SU-DHL-6 (cell line): Measurements from ENCODE around the gene TSSK3.

Experiments used
- H2AFZ ChIP-seq: fragments of 200-600 bp; sonication (generic); 2 replicates; pipeline ENCODE4 v1.6.1; 2014; ENCODE audit warnings: low read depth, mild to moderate bottlenecking, moderate library complexity, mixed read lengths, antibody characterized with exemption, low read length; ENCODE audit not compliant: severe bottlenecking
- H3F3A ChIP-seq: fragments of 200-600 bp; shearing (Covaris generic); 2 replicates; pipeline ENCODE4 v1.6.0; 2016; ENCODE audit warnings: antibody characterized with exemption, mild to moderate bottlenecking; ENCODE audit not compliant: insufficient read depth
- H3K27ac ChIP-seq: fragments of 200-600 bp; sonication (generic); 2 replicates; pipeline ENCODE4 v1.5.1; 2016; ENCODE audit warnings: low read depth, mild to moderate bottlenecking, low read length, moderate library complexity, mixed read lengths
- H3K27me3 ChIP-seq: fragments of 200-600 bp; sonication (generic), shearing (Covaris generic); 2 replicates; pipeline ENCODE4 v1.6.0; 2014; ENCODE audit warnings: mild to moderate bottlenecking, low read length
- H3K36me3 ChIP-seq: fragments of 200-600 bp; sonication (generic); 2 replicates; pipeline ENCODE4 v1.6.1; 2014; ENCODE audit warnings: mild to moderate bottlenecking, low read length, mixed read lengths
- H3K4me2 ChIP-seq: fragments of 300-600, 200-600 bp; shearing (Covaris generic), sonication (generic); 2 replicates; pipeline ENCODE4 v1.6.0; 2014; ENCODE audit warnings: low read length, low read depth, mild to moderate bottlenecking; ENCODE audit not compliant: poor library complexity, severe bottlenecking
- H3K4me3 ChIP-seq: fragments of 200-600 bp; sonication (generic); 2 replicates; pipeline ENCODE4 v1.5.1; 2014; ENCODE audit warnings: antibody characterized with exemption, low read length, mild to moderate bottlenecking, mixed read lengths; ENCODE audit not compliant: insufficient read depth, poor library complexity, severe bottlenecking
- H3K79me2 ChIP-seq: fragments of 200-600 bp; sonication (generic); 2 replicates; pipeline ENCODE4 v1.6.1; 2014; ENCODE audit warnings: mild to moderate bottlenecking, low read length, moderate library complexity; ENCODE audit not compliant: insufficient read depth
- H3K9ac ChIP-seq: fragments of 200-600 bp; sonication (generic); 2 replicates; pipeline ENCODE4 v1.7.0; 2014; ENCODE audit warnings: mild to moderate bottlenecking, low read length
- H3K9me2 ChIP-seq: fragments of 200-600 bp; sonication (generic); replicated peaks from 2 replicates; pipeline ENCODE4 v1.6.1; 2014; ENCODE audit warnings: low read length; ENCODE audit not compliant: insufficient read depth
- H3K9me3 ChIP-seq: fragments of 200-600 bp; sonication (generic); 2 replicates; pipeline ENCODE4 v1.6.1; 2014; ENCODE audit warnings: low read length, mixed read lengths; ENCODE audit not compliant: insufficient read depth
- H4K20me1 ChIP-seq: fragments of 200-600 bp; sonication (generic); 2 replicates; pipeline ENCODE4 v1.6.1; 2014; ENCODE audit warnings: low read depth, mild to moderate bottlenecking, antibody characterized with exemption, low read length, moderate library complexity, mixed read lengths
- EZH2phosphoT487 ChIP-seq: fragments of 200-600 bp; sonication (generic), shearing (Covaris generic); conservative IDR thresholded peaks from 2 replicates; pipeline ENCODE4 v1.6.1; 2018; ENCODE audit warnings: mild to moderate bottlenecking, antibody characterized with exemption, low read length, moderate library complexity, mixed read lengths
- TF ChIP-seq, protein P1 (sequence below): fragments of 200-600 bp; sonication (generic); IDR thresholded peaks from one replicate; pipeline ENCODE4 v1.5.1; 2017; ENCODE audit warnings: antibody characterized with exemption, mild to moderate bottlenecking, low read length, moderate library complexity; ENCODE audit not compliant: insufficient read depth, poor library complexity, severe bottlenecking

TSSK3 gene

GRCh38 chr1:32367912-32368635 is 5.7 kb downstream of the TSSK3 start:
- H3K27me3 ChIP-seq = no peaks in the 10 kb centered on the region
- no peaks in the 10 kb centered on the region for H4K20me1 ChIP-seq
- no peaks in the 10 kb centered on the region for H3K36me3 ChIP-seq
- no peaks in the 10 kb centered on the region for H3K79me2 ChIP-seq
- H2AFZ ChIP-seq = no peak overlapping the region
- H3K9me2 ChIP-seq = no peaks in the 10 kb centered on the region
- H3K9ac ChIP-seq = no peak overlapping the region
- no peak for TF ChIP-seq EZH2phosphoT487
- TF ChIP-seq, protein P1, sequence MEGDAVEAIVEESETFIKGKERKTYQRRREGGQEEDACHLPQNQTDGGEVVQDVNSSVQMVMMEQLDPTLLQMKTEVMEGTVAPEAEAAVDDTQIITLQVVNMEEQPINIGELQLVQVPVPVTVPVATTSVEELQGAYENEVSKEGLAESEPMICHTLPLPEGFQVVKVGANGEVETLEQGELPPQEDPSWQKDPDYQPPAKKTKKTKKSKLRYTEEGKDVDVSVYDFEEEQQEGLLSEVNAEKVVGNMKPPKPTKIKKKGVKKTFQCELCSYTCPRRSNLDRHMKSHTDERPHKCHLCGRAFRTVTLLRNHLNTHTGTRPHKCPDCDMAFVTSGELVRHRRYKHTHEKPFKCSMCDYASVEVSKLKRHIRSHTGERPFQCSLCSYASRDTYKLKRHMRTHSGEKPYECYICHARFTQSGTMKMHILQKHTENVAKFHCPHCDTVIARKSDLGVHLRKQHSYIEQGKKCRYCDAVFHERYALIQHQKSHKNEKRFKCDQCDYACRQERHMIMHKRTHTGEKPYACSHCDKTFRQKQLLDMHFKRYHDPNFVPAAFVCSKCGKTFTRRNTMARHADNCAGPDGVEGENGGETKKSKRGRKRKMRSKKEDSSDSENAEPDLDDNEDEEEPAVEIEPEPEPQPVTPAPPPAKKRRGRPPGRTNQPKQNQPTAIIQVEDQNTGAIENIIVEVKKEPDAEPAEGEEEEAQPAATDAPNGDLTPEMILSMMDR = no peak
- no peak overlapping the region for H3K4me3 ChIP-seq
- H3K4me2 ChIP-seq = no peak overlapping the region
- no peak overlapping the region for H3K27ac ChIP-seq
- no peaks in the 10 kb centered on the region for H3K9me3 ChIP-seq
- H3F3A ChIP-seq = no peaks in the 10 kb centered on the region

GRCh38 chr1:32372149-32372756 is 9.9 kb downstream of the TSSK3 start:
- no peaks in the 10 kb centered on the region for H4K20me1 ChIP-seq
- no peaks in the 10 kb centered on the region for H3K9me3 ChIP-seq
- TF ChIP-seq EZH2phosphoT487 = no peak
- TF ChIP-seq, protein P1 = no peak
- no peaks in the 10 kb centered on the region for H3K27me3 ChIP-seq
- no peaks in the 10 kb centered on the region for H3K9me2 ChIP-seq
- no peaks in the 10 kb centered on the region for H3K36me3 ChIP-seq
- H3K79me2 ChIP-seq = no peaks in the 10 kb centered on the region
- H3K4me2 ChIP-seq = no peak overlapping the region
- H3F3A ChIP-seq = no peaks in the 10 kb centered on the region
- H3K4me3 ChIP-seq = no peak overlapping the region
- H3K9ac ChIP-seq = no peak overlapping the region
- no peak overlapping the region for H3K27ac ChIP-seq
- H2AFZ ChIP-seq = no peak overlapping the region

GRCh38 chr1:32373996-32374592 is 11.8 kb downstream of the TSSK3 start:
- H3K9me3 ChIP-seq = no peaks in the 10 kb centered on the region
- H3K4me2 ChIP-seq = no peak overlapping the region
- H3K9me2 ChIP-seq = no peaks in the 10 kb centered on the region
- no peak overlapping the region for H2AFZ ChIP-seq
- no peaks in the 10 kb centered on the region for H3K79me2 ChIP-seq
- H3K4me3 ChIP-seq = no peak overlapping the region
- H3K9ac ChIP-seq = no peak overlapping the region
- no peaks in the 10 kb centered on the region for H3K27me3 ChIP-seq
- no peaks in the 10 kb centered on the region for H3F3A ChIP-seq
- no peak for TF ChIP-seq EZH2phosphoT487
- TF ChIP-seq, protein P1 = no peak
- H4K20me1 ChIP-seq = no peaks in the 10 kb centered on the region
- H3K27ac ChIP-seq = no peak overlapping the region
- no peaks in the 10 kb centered on the region for H3K36me3 ChIP-seq
